ENCODE measurements around the gene CCDC175.

DNA sequence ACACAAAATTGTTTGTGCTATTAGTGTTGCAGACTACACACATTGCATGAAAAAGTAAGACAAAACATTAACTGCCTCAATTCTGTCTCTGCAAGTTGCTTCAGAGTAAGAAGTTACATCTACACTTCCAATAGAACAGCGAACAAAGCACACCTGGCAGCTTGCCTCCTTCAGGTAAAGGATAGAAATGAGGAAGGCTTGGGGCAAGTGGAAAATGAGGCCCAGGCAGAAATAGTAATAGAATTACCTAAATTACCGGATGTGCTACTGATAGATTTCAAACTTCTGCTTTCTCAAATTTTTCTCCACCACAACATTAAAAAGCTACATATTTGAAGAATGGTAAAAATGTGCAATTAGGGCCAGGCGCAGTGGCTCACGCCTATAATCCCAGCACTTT, 37.7 kb downstream of the CCDC175 start:
- TF ChIP-seq POLR2A (IDR thresholded peaks at IDR 0.05; ENCODE audit: low read depth, low read length) (no peak), TAF1 (IDR thresholded peaks at IDR 0.05; ENCODE audit: low read depth, low read length) (no peak), POLR2AphosphoS5 (IDR thresholded peaks at IDR 0.05; ENCODE audit: low read depth, low read length) (no peak)

All from GM12891 (cell line).